Vagina (tissue), 2 donors: ENCODE measurements around the gene NOTO. TPM values are rescaled to one million over a fixed set of nuclear protein-coding genes. Genes with fewer than 3 reads are reported as not detected.

Experiments used
- DNase-seq, 2 donors: peaks; one replicate each; pipeline ENCODE4 v3.0.0-alpha.2; 2017; ENCODE audit errors: extremely low spot score in 2 of 2
- H3K27ac ChIP-seq: fragments of 200-600 bp; sonication (generic); one replicate; pipeline ENCODE4 v1.5.1; 2019
- H3K27me3 ChIP-seq: fragments of 200-600 bp; sonication (generic); one replicate; pipeline ENCODE4 v1.5.1; 2019
- H3K36me3 ChIP-seq, 2 donors: fragments of 200-600 bp; sonication (generic); one replicate each; pipeline ENCODE4 v1.5.1; 2017 to 2019
- H3K4me1 ChIP-seq: fragments of 200-600 bp; sonication (generic); one replicate; pipeline ENCODE4 v1.5.1; 2019
- H3K4me3 ChIP-seq, 2 donors: fragments of 200-600 bp; sonication (generic); 1 replicate in 1 of 2; 2 replicates in 1 of 2; pipeline ENCODE4 v1.5.1; 2016 to 2019
- H3K9me3 ChIP-seq: fragments of 200-600 bp; sonication (generic); one replicate; pipeline ENCODE4 v1.5.1; 2019
- CTCF ChIP-seq, 3 experiments: fragments of 450-650 bp in 2 of 3; fragments of 200-600 bp in 1 of 3; sonication (generic) in 1 of 3; IDR thresholded peaks; one replicate each; pipeline ENCODE4 v1.5.1; 2017 to 2019; ENCODE audit warnings: antibody characterized with exemption in 3 of 3, mild to moderate bottlenecking in 2 of 3, moderate library complexity in 2 of 3
- POLR2A ChIP-seq, 2 donors: fragments of 450-650 bp; IDR thresholded peaks; one replicate each; pipeline ENCODE4 v1.6.1; 2017; ENCODE audit warnings: antibody characterized with exemption in 2 of 2, mild to moderate bottlenecking in 2 of 2, moderate library complexity in 2 of 2
- POLR2AphosphoS5 ChIP-seq, 2 donors: sonication (generic); formaldehyde crosslinking; IDR thresholded peaks; one replicate each; pipeline ENCODE4 v1.9.0; 2017; ENCODE audit warnings: antibody characterized with exemption in 2 of 2, mild to moderate bottlenecking in 2 of 2, low read depth in 1 of 2; ENCODE audit not compliant: insufficient read depth in 1 of 2
- intact Hi-C: fragments of 100-400 bp; cut with DNase I; formaldehyde crosslinking; loops from one replicate; pipeline ENCODE4 v1.15.1; 2023
- total RNA-seq: library from RNA; depleted of rRNA; stranded (reverse); fragments of >200 nt; gene quantifications from one replicate; pipeline ENCODE4 v1.2.3, GENCODE V29; 2016

The NOTO gene
- total RNA-seq, 1 donor from 2014 or later: not detected

- DNase-seq: no peak
Observed at GRCh38 chr2:73259704-73260337, 57.4 kb downstream of the NOTO start.

GRCh38 chr2:73260338-73260984 lies 58.1 kb downstream of the NOTO start:
- H3K27me3 ChIP-seq: no peaks in the 10 kb centered on the region
- intact Hi-C loops: no loop called here
- no peak overlapping the region for H3K27ac ChIP-seq
- no peak overlapping the region for H3K4me3 ChIP-seq
- DNase-seq: no peak
- H3K4me1 ChIP-seq: no peaks in the 10 kb centered on the region
- H3K9me3 ChIP-seq: no peaks in the 10 kb centered on the region
- TF ChIP-seq CTCF (IDR thresholded peaks at IDR 0.05) (no peak), POLR2AphosphoS5 (IDR thresholded peaks at IDR 0.05; ENCODE audit: insufficient read depth in 1 of 2, low read depth in 1 of 2) (no peak), POLR2A (IDR thresholded peaks at IDR 0.05) (no peak)
- no peaks in the 10 kb centered on the region for H3K36me3 ChIP-seq

More at GRCh38 chr2:73259704-73260337, 57.4 kb downstream of the NOTO start:
- Histone ChIP-seq H3K4me3 (no peak overlapping the region), H3K36me3 (no peaks in the 10 kb centered on the region), H3K4me1 (no peaks in the 10 kb centered on the region), H3K27me3 (no peaks in the 10 kb centered on the region), H3K27ac (no peak overlapping the region), H3K9me3 (no peaks in the 10 kb centered on the region)
- intact Hi-C loops: no loop called here
- TF ChIP-seq CTCF (IDR thresholded peaks at IDR 0.05): no peak
- TF ChIP-seq POLR2A (IDR thresholded peaks at IDR 0.05): no peak
- TF ChIP-seq POLR2AphosphoS5 (IDR thresholded peaks at IDR 0.05; ENCODE audit: insufficient read depth in 1 of 2, low read depth in 1 of 2): no peak

Other genes with a start within 250 kb of the NOTO start
- 9.8 TPM for gene SFXN5, start 130.9 kb upstream of the NOTO start, total RNA-seq
- gene RAB11FIP5, start 89.6 kb upstream of the NOTO start, total RNA-seq: 33.1 TPM
- 16.0 TPM for gene SMYD5, start 11.7 kb downstream of the NOTO start, total RNA-seq
- gene PRADC1, start 30.7 kb downstream of the NOTO start, total RNA-seq: 8.1 TPM
- 188 TPM for gene CCT7, start 31.7 kb downstream of the NOTO start, total RNA-seq
- 2.7 TPM for gene FBXO41, start 81.9 kb downstream of the NOTO start, total RNA-seq
- gene EGR4, start 91.0 kb downstream of the NOTO start, total RNA-seq: not detected
- 25.0 TPM for gene ALMS1, start 183.3 kb downstream of the NOTO start, total RNA-seq